Measurements from ENCODE around the gene SP140L.
"Not testable (repeated sequence)": the region's sequence is repeated elsewhere in the genome, so short reads cannot be mapped to it uniquely, and the experiment has no call there.

The SP140L gene

GRCh38 chr2:230323385-230324106 is 3.4 kb upstream of the SP140L start:
- DNase-seq, result no peak

GRCh38 chr2:230324503-230324902 is 2.5 kb upstream of the SP140L start:
- DNase-seq, result no peak

- DNase-seq, result no peak
Measured at GRCh38 chr2:230325316-230326243, 1.4 kb upstream of the SP140L start.

GRCh38 chr2:230327418-230328154 is 593 bp downstream of the SP140L start:
- no peak for DNase-seq

- no peak for DNase-seq
Measured at GRCh38 chr2:230328155-230328458, 1.1 kb downstream of the SP140L start.

GRCh38 chr2:230329946-230330605 is 3.1 kb downstream of the SP140L start:
- DNase-seq, result no peak

GRCh38 chr2:230330725-230331124 is 3.7 kb downstream of the SP140L start:
- DNase-seq, result no peak

- no peak for DNase-seq
Measured at GRCh38 chr2:230335461-230335863, 8.5 kb downstream of the SP140L start.

GRCh38 chr2:230335864-230336506 is 9.0 kb downstream of the SP140L start:
- DNase-seq, result no peak

- DNase-seq, result not testable (repeated sequence)
Measured at GRCh38 chr2:230341936-230342528, 15.0 kb downstream of the SP140L start.

GRCh38 chr2:230343041-230343624 is 16.1 kb downstream of the SP140L start:
- DNase-seq, result not testable (repeated sequence)

- no peak for DNase-seq
Measured at GRCh38 chr2:230343747-230344146, 16.8 kb downstream of the SP140L start.

GRCh38 chr2:230346465-230346864 is 19.5 kb downstream of the SP140L start:
- no peak for DNase-seq

- DNase-seq, result no peak
Measured at GRCh38 chr2:230346921-230347533, 20.0 kb downstream of the SP140L start.

- DNase-seq, result no peak
Measured at GRCh38 chr2:230347659-230348305, 20.8 kb downstream of the SP140L start.

GRCh38 chr2:230348787-230349186 is 21.8 kb downstream of the SP140L start:
- DNase-seq, result no peak

GRCh38 chr2:230356084-230356483 is 29.1 kb downstream of the SP140L start:
- no peak for DNase-seq

GRCh38 chr2:230358305-230358704 is 31.3 kb downstream of the SP140L start:
- DNase-seq, result no peak

- no peak for DNase-seq
Measured at GRCh38 chr2:230360028-230360427, 33.0 kb downstream of the SP140L start.
